ENCODE data around the gene UAP1L1. TPM values are rescaled to one million over a fixed set of nuclear protein-coding genes. Genes with fewer than 3 reads are reported as not detected.
"Not testable (repeated sequence)": the region's sequence is repeated elsewhere in the genome, so short reads cannot be mapped to it uniquely, and the experiment has no call there.

The UAP1L1 gene
- total RNA-seq, 1 donor from 2014 or later: 2.1 TPM

- no peak overlapping the region for H3K4me3 ChIP-seq (ENCODE audit: low read depth, low read length)
- TF ChIP-seq CTCF (conservative IDR thresholded peaks at IDR 0.05; ENCODE audit: low read depth, low read length): no peak
- DNase-seq (ENCODE audit: low read depth): no peak
Observed at GRCh38 chr9:137123468-137123837, 46.1 kb downstream of the UAP1L1 start.

GRCh38 chr9:137123952-137124462 is 46.7 kb downstream of the UAP1L1 start:
- not testable (repeated sequence) for H3K4me3 ChIP-seq (ENCODE audit: low read depth, low read length); DNase-seq (ENCODE audit: low read depth)

- TF ChIP-seq CTCF (conservative IDR thresholded peaks at IDR 0.05; ENCODE audit: low read depth, low read length): no peak
- no peak for DNase-seq (ENCODE audit: low read depth)
- no peak overlapping the region for H3K4me3 ChIP-seq (ENCODE audit: low read depth, low read length)
Observed at GRCh38 chr9:137126786-137127185, 49.5 kb downstream of the UAP1L1 start.

GRCh38 chr9:137127301-137128157 is 50.2 kb downstream of the UAP1L1 start:
- no peak for DNase-seq (ENCODE audit: low read depth)
- TF ChIP-seq CTCF (conservative IDR thresholded peaks at IDR 0.05; ENCODE audit: low read depth, low read length): no peak
- H3K4me3 ChIP-seq (ENCODE audit: low read depth, low read length): no peak overlapping the region

- DNase-seq (ENCODE audit: low read depth): no peak
- no peak for TF ChIP-seq CTCF (conservative IDR thresholded peaks at IDR 0.05; ENCODE audit: low read depth, low read length)
- H3K4me3 ChIP-seq (ENCODE audit: low read depth, low read length): peak overlapping the region; percentile 85
Observed at GRCh38 chr9:137128158-137128861, 51.0 kb downstream of the UAP1L1 start.

GRCh38 chr9:137128862-137129455 is 51.6 kb downstream of the UAP1L1 start:
- no peak for TF ChIP-seq CTCF (conservative IDR thresholded peaks at IDR 0.05; ENCODE audit: low read depth, low read length)
- peak overlapping the region; percentile 85 for H3K4me3 ChIP-seq (ENCODE audit: low read depth, low read length)
- no peak for DNase-seq (ENCODE audit: low read depth)
